Measurements from ENCODE around the gene ECHDC3. TPM values are rescaled to one million over a fixed set of nuclear protein-coding genes. Genes with fewer than 3 reads are reported as not detected.

ECHDC3 gene
- total RNA-seq, 1 experiment from 2014 or later = 30.1 TPM

- Histone ChIP-seq H3K9me3 (no peaks in the 10 kb centered on the region), H3K4me1 (no peaks in the 10 kb centered on the region), H3K27me3 (replicated peaks; ENCODE audit: control insufficient read depth, insufficient read depth, low read length) (no peaks in the 10 kb centered on the region), H3K4me3 (ENCODE audit: low read depth, low read length) (no peak overlapping the region), H3K36me3 (ENCODE audit: control insufficient read depth, insufficient read depth, low read length) (no peaks in the 10 kb centered on the region; the same call in 1 of the 2 replicates)
- intact Hi-C loops (cut with micrococcal nuclease; ENCODE audit: unreplicated experiment) = no loop called here
- TF ChIP-seq CTCF (IDR thresholded peaks at IDR 0.05; ENCODE audit: insufficient read depth in 1 of 2, low read depth in 1 of 2, low read length in 1 of 2, severe bottlenecking in 1 of 2, unreplicated experiment in 1 of 2) = no peak
- Mint-ChIP-seq H3K4me3 (ENCODE audit: unreplicated experiment) (no peak overlapping the region), H3K9me3 (ENCODE audit: unreplicated experiment) (no peaks in the 10 kb centered on the region), H3K4me1 (ENCODE audit: low read depth, unreplicated experiment) (no peaks in the 10 kb centered on the region), H3K36me3 (ENCODE audit: insufficient read depth, unreplicated experiment) (peaks cover 32% of the 10 kb centered on the region), H3K27ac (ENCODE audit: unreplicated experiment) (no peak overlapping the region), H3K27me3 (ENCODE audit: insufficient read depth, unreplicated experiment) (no peaks in the 10 kb centered on the region)
- BruUV-seq (replicated peaks) = no TSS peak
- ChIA-PET POLR2A (no interaction called here), CTCF (no interaction called here)
- DNase-seq = no peak
Observed at GRCh38 chr10:11750420-11750819, 8.2 kb downstream of the ECHDC3 start.

DNA sequence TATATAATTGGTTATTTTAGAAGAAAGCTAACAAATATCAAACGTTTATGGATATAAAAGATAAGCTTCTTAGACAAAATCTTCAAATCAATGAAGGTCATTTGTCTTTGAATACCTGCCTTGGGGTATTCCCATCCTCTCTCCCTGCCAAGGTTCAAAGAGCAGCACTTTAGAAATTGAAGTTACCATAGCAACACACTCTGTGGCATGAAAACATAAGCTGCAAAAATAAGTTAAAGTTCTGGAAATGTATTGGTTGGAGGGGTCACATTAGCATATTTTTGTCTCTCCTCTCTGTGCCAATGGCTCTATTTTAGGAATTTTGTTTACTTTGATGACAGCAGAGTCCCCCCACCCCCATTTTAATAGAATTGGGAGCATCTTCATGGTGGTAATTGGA lies 12.0 kb downstream of the ECHDC3 start:
- POLR2A ChIA-PET = no interaction called here
- no peaks in the 10 kb centered on the region for H3K9me3 Mint-ChIP-seq (ENCODE audit: unreplicated experiment)

DNA sequence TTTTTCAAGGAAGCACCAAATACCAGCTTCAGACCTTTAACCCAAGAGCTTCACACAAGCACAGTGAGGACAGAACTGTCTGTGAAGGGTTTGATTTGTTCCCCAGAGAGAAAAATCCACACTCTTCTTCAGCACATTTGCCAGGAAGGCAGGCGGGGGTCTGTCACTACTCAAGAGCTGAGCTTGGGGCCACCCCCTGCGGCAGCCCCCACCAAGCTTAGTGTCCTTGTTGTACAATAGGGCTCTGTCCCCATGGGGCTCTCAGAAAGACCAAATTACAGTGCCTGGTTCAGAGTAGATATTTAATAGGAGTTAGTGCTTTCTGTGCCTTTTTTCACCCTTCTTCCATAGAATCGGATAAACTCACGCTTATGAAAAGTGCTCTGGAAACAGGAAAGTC lies 12.4 kb downstream of the ECHDC3 start:
- DNase-seq = no peak
- intact Hi-C loops (cut with micrococcal nuclease; ENCODE audit: unreplicated experiment) = loop anchor here (5.0 kb wide), 1 partner anchor 222 kb away; no protein-coding TSS in a partner anchor
- BruUV-seq (replicated peaks) = no TSS peak
- no peak overlapping the region for H3K27ac Mint-ChIP-seq (ENCODE audit: unreplicated experiment)
- CTCF ChIA-PET = no interaction called here
- no peak overlapping the region for H3K4me3 Mint-ChIP-seq (ENCODE audit: unreplicated experiment)
- no peaks in the 10 kb centered on the region for H3K9me3 Mint-ChIP-seq (ENCODE audit: unreplicated experiment)
- no peak overlapping the region for H3K4me3 ChIP-seq (ENCODE audit: low read depth, low read length)
- H3K4me1 ChIP-seq = peaks cover 6% of the 10 kb centered on the region
- H3K36me3 Mint-ChIP-seq (ENCODE audit: insufficient read depth, unreplicated experiment) = peaks cover 38% of the 10 kb centered on the region
- POLR2A ChIA-PET = no interaction called here
- peaks cover 6% of the 10 kb centered on the region for H3K4me1 Mint-ChIP-seq (ENCODE audit: low read depth, unreplicated experiment)
- H3K27me3 ChIP-seq (replicated peaks; ENCODE audit: control insufficient read depth, insufficient read depth, low read length) = no peaks in the 10 kb centered on the region
- TF ChIP-seq CTCF (IDR thresholded peaks at IDR 0.05; ENCODE audit: insufficient read depth in 1 of 2, low read depth in 1 of 2, low read length in 1 of 2, severe bottlenecking in 1 of 2, unreplicated experiment in 1 of 2) = no peak
- H3K9me3 ChIP-seq = no peaks in the 10 kb centered on the region
- H3K27me3 Mint-ChIP-seq (ENCODE audit: insufficient read depth, unreplicated experiment) = no peaks in the 10 kb centered on the region
- no peaks in the 10 kb centered on the region for H3K36me3 ChIP-seq (ENCODE audit: control insufficient read depth, insufficient read depth, low read length)

More for the DNA sequence above, 12.0 kb downstream of the ECHDC3 start:
- CTCF ChIA-PET = no interaction called here
- no peaks in the 10 kb centered on the region for H3K27me3 Mint-ChIP-seq (ENCODE audit: insufficient read depth, unreplicated experiment)
- no peak for TF ChIP-seq CTCF (IDR thresholded peaks at IDR 0.05; ENCODE audit: insufficient read depth in 1 of 2, low read depth in 1 of 2, low read length in 1 of 2, severe bottlenecking in 1 of 2, unreplicated experiment in 1 of 2)
- no peak overlapping the region for H3K4me3 Mint-ChIP-seq (ENCODE audit: unreplicated experiment)
- H3K9me3 ChIP-seq = no peaks in the 10 kb centered on the region
- peaks cover 6% of the 10 kb centered on the region for H3K4me1 ChIP-seq
- peaks cover 43% of the 10 kb centered on the region for H3K36me3 Mint-ChIP-seq (ENCODE audit: insufficient read depth, unreplicated experiment)
- no peaks in the 10 kb centered on the region for H3K36me3 ChIP-seq (ENCODE audit: control insufficient read depth, insufficient read depth, low read length)
- H3K27me3 ChIP-seq (replicated peaks; ENCODE audit: control insufficient read depth, insufficient read depth, low read length) = no peaks in the 10 kb centered on the region
- H3K27ac Mint-ChIP-seq (ENCODE audit: unreplicated experiment) = no peak overlapping the region
- peaks cover 6% of the 10 kb centered on the region for H3K4me1 Mint-ChIP-seq (ENCODE audit: low read depth, unreplicated experiment)
- BruUV-seq (replicated peaks) = no TSS peak
- H3K4me3 ChIP-seq (ENCODE audit: low read depth, low read length) = no peak overlapping the region
- intact Hi-C loops (cut with micrococcal nuclease; ENCODE audit: unreplicated experiment) = no loop called here
- no peak for DNase-seq
